H1 (cell line): Measurements from ENCODE around the gene CHST11.

Source experiments
- ATF2 ChIP-seq: IDR thresholded peaks from 2 replicates; pipeline ENCODE4 v1.6.1; 2012; ENCODE audit warnings: low read length, inconsistent platforms
- CBX5 ChIP-seq: fragments of 300-800, 300-1000 bp; sonication (generic); IDR thresholded peaks from 2 replicates; pipeline ENCODE4 v1.7.1; 2016; ENCODE audit warnings: antibody characterized with exemption, low read length, low read depth
- CTCF ChIP-seq, 3 experiments: IDR thresholded peaks; 1 replicate in 2 of 3; 2 replicates in 1 of 3; pipeline versions ENCODE4 v1.5.1 to v1.6.1; 2011; ENCODE audit warnings: low read length in 3 of 3, mild to moderate bottlenecking in 3 of 3, inconsistent platforms in 2 of 3, low read depth in 1 of 3, moderate library complexity in 1 of 3; ENCODE audit not compliant: insufficient read depth in 1 of 3; ENCODE audit errors: control extremely low read depth in 1 of 3
- EGR1 ChIP-seq: IDR thresholded peaks from 2 replicates; pipeline ENCODE4 v1.6.1; 2011; ENCODE audit warnings: low read depth, low read length, borderline replicate concordance
- HDAC2 ChIP-seq, 2 experiments: fragments of 300-600 bp in 1 of 2; sonication (generic) in 1 of 2; IDR thresholded peaks; 2 replicates each; pipeline ENCODE4 v1.6.1; 2011 to 2012; ENCODE audit warnings: low read depth in 2 of 2, low read length in 2 of 2, mild to moderate bottlenecking in 2 of 2, moderate library complexity in 2 of 2, borderline replicate concordance in 1 of 2, inconsistent platforms in 1 of 2
- POLR2A ChIP-seq, 2 experiments: IDR thresholded peaks; 1 replicate in 1 of 2; 2 replicates in 1 of 2; pipeline ENCODE4 v1.6.1; 2011; ENCODE audit warnings: low read depth in 2 of 2, low read length in 2 of 2, mild to moderate bottlenecking in 2 of 2; ENCODE audit errors: control extremely low read depth in 1 of 2
- RAD21 ChIP-seq, 2 experiments: IDR thresholded peaks in 1 of 2; conservative IDR thresholded peaks in 1 of 2; 2 replicates each; pipeline ENCODE4 v1.6.1; 2011; ENCODE audit warnings: low read depth in 2 of 2, low read length in 2 of 2, improper control_type of control experiment in 1 of 2, inconsistent platforms in 1 of 2, mild to moderate bottlenecking in 1 of 2, moderate library complexity in 1 of 2
- SIRT6 ChIP-seq: IDR thresholded peaks from one replicate; pipeline ENCODE4 v1.7.1; 2012; ENCODE audit warnings: low read length, inconsistent platforms
- TAF7 ChIP-seq: optimal IDR thresholded peaks from 2 replicates; pipeline ENCODE3; 2011; ENCODE audit warnings: low read depth, mild to moderate bottlenecking, inconsistent platforms, low read length, moderate library complexity, borderline replicate concordance
- TEAD4 ChIP-seq: IDR thresholded peaks from 2 replicates; pipeline ENCODE4 v1.6.1; 2012; ENCODE audit warnings: low read depth, low read length, inconsistent platforms, mixed read lengths

DNA sequence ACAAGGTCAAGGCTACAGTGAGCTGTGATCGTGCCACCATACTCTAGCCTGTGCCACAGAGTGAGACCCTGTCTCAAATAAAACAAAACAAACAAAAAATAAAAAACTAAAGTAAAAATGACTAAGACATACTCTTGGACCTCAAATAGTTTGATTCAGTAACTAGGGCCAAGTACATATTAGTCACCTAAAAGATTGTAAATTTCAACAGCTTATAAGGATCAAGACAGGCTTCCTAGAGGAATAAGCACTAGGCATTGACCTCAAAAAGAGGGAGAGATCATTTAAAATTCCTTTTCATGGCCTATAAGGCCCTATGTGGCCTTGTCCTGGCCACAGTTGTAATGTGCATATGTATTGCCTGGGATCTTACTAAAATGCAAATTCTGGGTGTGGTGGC, 46.0 kb upstream of the CHST11 start:
- TF ChIP-seq ATF2 (no peak), HDAC2 (IDR thresholded peaks at IDR 0.05; ENCODE audit: borderline replicate concordance in 1 of 2, low read depth in 2 of 2, low read length in 2 of 2) (no peak), TEAD4 (no peak), RAD21 (IDR thresholded peaks at IDR 0.05 in 1 of 2, conservative IDR thresholded peaks at IDR 0.05 in 1 of 2; ENCODE audit: low read depth in 2 of 2, low read length in 2 of 2) (no peak), POLR2A (IDR thresholded peaks at IDR 0.05; ENCODE audit: control extremely low read depth in 1 of 2, low read depth in 2 of 2, low read length in 2 of 2) (no peak), CBX5 (no peak), CTCF (IDR thresholded peaks at IDR 0.05; ENCODE audit: control extremely low read depth in 1 of 3, insufficient read depth in 1 of 3, low read depth in 1 of 3, low read length in 3 of 3) (no peak), EGR1 (no peak), TAF7 (no peak), SIRT6 (no peak)
